Activated CD4-positive, alpha-beta memory T cell treated with anti-CD3 and anti-CD28 coated beads for 36 hours (primary cell): Measurements from ENCODE around the gene DHRS2. TPM values are rescaled to one million over a fixed set of nuclear protein-coding genes. Genes with fewer than 3 reads are reported as not detected.

Experiments
- CTCF ChIA-PET: fragments of 350-600 bp; sonication (Branson Sonifier 250); formaldehyde crosslinking; loops from one replicate; lab custom pipeline; 2021; ENCODE audit warnings: antibody characterized with exemption, inconsistent platforms; lab: Charles Lee
- POLR2A ChIA-PET: fragments of 350-600 bp; sonication (Branson Sonifier 250); formaldehyde crosslinking; loops from one replicate; lab custom pipeline; 2021; ENCODE audit warnings: antibody characterized with exemption; lab: Charles Lee
- DNase-seq: peaks from one replicate; pipeline ENCODE4 v3.0.0-alpha.2; 2020
- H3K27ac Mint-ChIP-seq: one replicate; pipeline ENCODE4 v1.8.0; 2021; ENCODE audit warnings: mixed read lengths
- H3K27me3 Mint-ChIP-seq: one replicate; pipeline ENCODE4 v1.8.0; 2021; ENCODE audit warnings: mixed read lengths
- H3K36me3 Mint-ChIP-seq: one replicate; pipeline ENCODE4 v1.8.0; 2021; ENCODE audit warnings: mixed read lengths
- H3K4me1 Mint-ChIP-seq: one replicate; pipeline ENCODE4 v1.8.0; 2021; ENCODE audit warnings: low read depth, mixed read lengths
- H3K4me3 Mint-ChIP-seq: one replicate; pipeline ENCODE4 v1.8.0; 2021; ENCODE audit warnings: mild to moderate bottlenecking, mixed read lengths
- H3K9me3 Mint-ChIP-seq: one replicate; pipeline ENCODE4 v1.8.0; 2021; ENCODE audit warnings: mixed read lengths
- intact Hi-C: fragments of 100-400 bp; cut with micrococcal nuclease; formaldehyde crosslinking; loops from one replicate; pipeline ENCODE4 v1.15.1; 2023
- total RNA-seq, 2 experiments: library from RNA; stranded (reverse); gene quantifications; one replicate each; pipeline ENCODE4 v1.2.3, GENCODE V29; 2021

The DHRS2 gene
- total RNA-seq, 2 experiments from 2014 or later: 2.5 to 2.6 TPM

GRCh38 chr14:23613242-23614070, 22.7 kb upstream of the DHRS2 start:
- peaks cover 4% of the 10 kb centered on the region for H3K9me3 Mint-ChIP-seq
- CTCF ChIA-PET: interaction anchor here (0.7 to 6.8 kb wide), 4 partner anchors 19 to 331 kb away, joined by 3 to 72 read pairs (median 10); no protein-coding TSS in a partner anchor
- peaks cover 6% of the 10 kb centered on the region for H3K36me3 Mint-ChIP-seq
- DNase-seq: no peak
- intact Hi-C loops: no loop called here
- H3K27me3 Mint-ChIP-seq: peaks cover 2% of the 10 kb centered on the region
- H3K4me1 Mint-ChIP-seq: peaks cover 27% of the 10 kb centered on the region
- H3K4me3 Mint-ChIP-seq: no peak overlapping the region
- POLR2A ChIA-PET: no interaction called here
- no peak overlapping the region for H3K27ac Mint-ChIP-seq

DNA sequence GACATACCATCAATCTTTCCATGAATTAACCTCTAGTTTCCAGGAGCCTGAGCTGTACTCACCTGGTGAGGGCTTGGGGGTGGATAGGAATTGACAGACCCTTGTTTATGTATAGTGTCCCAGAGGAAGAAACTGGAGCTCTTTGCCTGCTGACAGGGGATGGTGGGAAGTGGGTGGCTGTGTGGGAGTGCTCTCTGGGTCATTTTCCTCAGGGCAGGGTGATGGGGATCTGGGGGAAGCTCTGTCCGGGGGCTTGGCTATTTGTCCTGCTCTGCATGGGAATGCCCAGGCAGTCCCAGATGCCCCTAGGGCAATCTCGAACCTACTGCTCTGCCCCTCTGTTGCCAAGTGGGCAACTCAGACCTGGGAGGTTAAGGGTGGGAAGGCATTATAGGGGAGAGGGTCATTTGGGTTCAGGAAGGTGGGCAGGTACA, 21.8 kb upstream of the DHRS2 start:
- H3K4me1 Mint-ChIP-seq: peaks cover 19% of the 10 kb centered on the region
- peaks cover 3% of the 10 kb centered on the region for H3K27me3 Mint-ChIP-seq
- H3K4me3 Mint-ChIP-seq: no peak overlapping the region
- no peaks in the 10 kb centered on the region for H3K9me3 Mint-ChIP-seq
- peaks cover 1% of the 10 kb centered on the region for H3K36me3 Mint-ChIP-seq
- no peak for DNase-seq
- no peak overlapping the region for H3K27ac Mint-ChIP-seq
- intact Hi-C loops: no loop called here
- ChIA-PET CTCF (interaction anchor here (6.8 kb wide), 1 partner anchor 18 kb away, joined by 72 read pairs; no protein-coding TSS in a partner anchor), POLR2A (no interaction called here)

DNA sequence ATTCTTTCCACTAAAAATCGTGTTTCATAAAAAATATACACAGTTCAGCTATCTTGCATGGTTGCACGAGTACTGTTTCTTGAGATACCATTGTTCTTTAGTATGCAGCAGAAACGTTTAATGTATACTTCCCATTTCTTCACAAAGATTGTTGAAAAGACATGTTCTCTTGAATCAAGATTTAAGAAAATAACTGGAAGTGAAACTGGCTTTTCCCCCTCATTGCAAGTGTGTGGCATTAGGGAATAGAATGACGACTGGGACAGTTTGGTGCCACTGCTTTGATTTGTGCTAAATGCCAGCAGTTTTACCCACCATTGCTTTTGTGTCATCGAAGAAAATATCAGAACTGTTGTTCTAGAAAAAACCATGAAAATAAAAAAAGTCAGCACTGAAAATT, 20.3 kb upstream of the DHRS2 start:
- H3K9me3 Mint-ChIP-seq: no peaks in the 10 kb centered on the region
- H3K27ac Mint-ChIP-seq: no peak overlapping the region
- H3K36me3 Mint-ChIP-seq: no peaks in the 10 kb centered on the region
- POLR2A ChIA-PET: no interaction called here
- H3K27me3 Mint-ChIP-seq: peaks cover 3% of the 10 kb centered on the region
- intact Hi-C loops: no loop called here
- CTCF ChIA-PET: interaction anchor here (2.3 to 6.8 kb wide), 2 partner anchors 16 to 27 kb away, joined by 8 to 72 read pairs; no protein-coding TSS in a partner anchor
- DNase-seq: no peak
- peaks cover 4% of the 10 kb centered on the region for H3K4me1 Mint-ChIP-seq
- H3K4me3 Mint-ChIP-seq: no peak overlapping the region

DNA sequence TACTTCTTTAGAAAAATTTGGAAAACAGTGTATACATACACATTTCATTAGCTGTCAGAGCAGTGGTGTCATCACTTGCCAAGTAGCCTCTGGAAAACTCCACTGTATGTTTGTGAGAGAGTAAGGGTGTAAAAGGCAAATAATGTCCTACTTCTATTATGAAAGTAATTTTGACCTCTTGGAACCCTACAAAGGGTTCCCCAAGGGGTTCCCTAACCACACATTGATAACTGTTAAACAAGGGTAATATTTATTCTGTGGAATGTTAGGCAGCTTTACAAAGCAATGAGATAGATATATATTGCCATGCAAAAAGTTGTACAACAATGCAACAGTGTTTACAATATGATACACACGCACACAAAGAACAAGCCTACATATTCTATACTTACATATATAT, 18.6 kb upstream of the DHRS2 start:
- Mint-ChIP-seq H3K27ac (no peak overlapping the region), H3K27me3 (peaks cover 6% of the 10 kb centered on the region), H3K9me3 (no peaks in the 10 kb centered on the region), H3K4me3 (no peak overlapping the region), H3K4me1 (no peaks in the 10 kb centered on the region), H3K36me3 (no peaks in the 10 kb centered on the region)
- POLR2A ChIA-PET: no interaction called here
- DNase-seq: no peak
- CTCF ChIA-PET: interaction anchor here (0.7 to 2.3 kb wide), 2 partner anchors 15 to 29 kb away, joined by 3 to 8 read pairs; no protein-coding TSS in a partner anchor
- intact Hi-C loops: no loop called here

- intact Hi-C loops: no loop called here
- POLR2A ChIA-PET: no interaction called here
These were observed 17.7 kb upstream of the DHRS2 start for GRCh38 chr14:23618415-23618988.

GRCh38 chr14:23620177-23620702, 15.9 kb upstream of the DHRS2 start:
- ChIA-PET POLR2A (no interaction called here), CTCF (interaction anchor here (5.6 kb wide), 1 partner anchor 12 kb away, joined by 42 read pairs; no protein-coding TSS in a partner anchor)
- intact Hi-C loops: no loop called here

More at GRCh38 chr14:23618415-23618988, 17.7 kb upstream of the DHRS2 start:
- no peak overlapping the region for H3K27ac Mint-ChIP-seq
- no peaks in the 10 kb centered on the region for H3K9me3 Mint-ChIP-seq
- no peaks in the 10 kb centered on the region for H3K36me3 Mint-ChIP-seq
- CTCF ChIA-PET: no interaction called here
- peaks cover 6% of the 10 kb centered on the region for H3K27me3 Mint-ChIP-seq
- H3K4me3 Mint-ChIP-seq: no peak overlapping the region
- no peaks in the 10 kb centered on the region for H3K4me1 Mint-ChIP-seq
- no peak for DNase-seq

GRCh38 chr14:23621204-23621931, 14.8 kb upstream of the DHRS2 start:
- Mint-ChIP-seq H3K36me3 (peaks cover 10% of the 10 kb centered on the region), H3K4me1 (no peaks in the 10 kb centered on the region), H3K27ac (no peak overlapping the region), H3K27me3 (peaks cover 7% of the 10 kb centered on the region), H3K9me3 (peaks cover 13% of the 10 kb centered on the region), H3K4me3 (no peak overlapping the region)
- POLR2A ChIA-PET: no interaction called here
- intact Hi-C loops: no loop called here
- CTCF ChIA-PET: interaction anchor here (1.5 to 5.6 kb wide), 2 partner anchors 11 to 32 kb away, joined by 5 to 42 read pairs; no protein-coding TSS in a partner anchor
- no peak for DNase-seq

More at GRCh38 chr14:23620177-23620702, 15.9 kb upstream of the DHRS2 start:
- Mint-ChIP-seq H3K4me1 (no peaks in the 10 kb centered on the region), H3K36me3 (peaks cover 9% of the 10 kb centered on the region), H3K4me3 (no peak overlapping the region), H3K9me3 (peaks cover 11% of the 10 kb centered on the region), H3K27me3 (peaks cover 7% of the 10 kb centered on the region), H3K27ac (no peak overlapping the region)
- DNase-seq: no peak

- POLR2A ChIA-PET: no interaction called here
- H3K9me3 Mint-ChIP-seq: peaks cover 13% of the 10 kb centered on the region
These were observed 14.0 kb upstream of the DHRS2 start for GRCh38 chr14:23621932-23622730.

DNA sequence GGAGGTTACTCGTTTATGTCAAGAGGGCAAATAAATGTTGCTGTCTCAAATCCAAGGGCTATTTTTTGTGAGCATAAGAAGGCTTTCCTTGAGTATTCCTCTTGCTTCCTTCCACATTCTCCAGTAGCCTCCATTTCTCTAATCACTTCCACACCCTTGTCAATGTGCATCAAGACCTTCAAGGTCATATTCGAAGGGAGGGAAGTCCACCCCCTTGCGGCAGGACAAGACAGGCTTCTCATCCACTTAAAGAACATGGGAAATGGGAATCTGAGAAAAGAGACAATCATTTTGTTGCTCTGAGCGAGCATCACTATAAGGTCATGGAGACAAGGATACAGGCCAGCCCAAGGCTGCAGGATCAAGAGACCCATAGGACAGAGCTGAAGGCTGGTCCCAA, 13.2 kb upstream of the DHRS2 start:
- H3K36me3 Mint-ChIP-seq: peaks cover 10% of the 10 kb centered on the region
- peaks cover 13% of the 10 kb centered on the region for H3K9me3 Mint-ChIP-seq
- POLR2A ChIA-PET: no interaction called here
- no peaks in the 10 kb centered on the region for H3K4me1 Mint-ChIP-seq
- H3K27me3 Mint-ChIP-seq: peaks cover 8% of the 10 kb centered on the region
- DNase-seq: no peak
- no peak overlapping the region for H3K27ac Mint-ChIP-seq
- CTCF ChIA-PET: interaction anchor here (0.9 to 5.6 kb wide), 3 partner anchors 9 to 43 kb away, joined by 3 to 42 read pairs (median 5); no protein-coding TSS in a partner anchor
- intact Hi-C loops: no loop called here
- no peak overlapping the region for H3K4me3 Mint-ChIP-seq

More at GRCh38 chr14:23621932-23622730, 14.0 kb upstream of the DHRS2 start:
- no peak overlapping the region for H3K27ac Mint-ChIP-seq
- intact Hi-C loops: no loop called here
- no peaks in the 10 kb centered on the region for H3K4me1 Mint-ChIP-seq
- CTCF ChIA-PET: interaction anchor here (1.5 to 5.6 kb wide), 2 partner anchors 10 to 33 kb away, joined by 5 to 42 read pairs; no protein-coding TSS in a partner anchor
- no peak overlapping the region for H3K4me3 Mint-ChIP-seq
- H3K27me3 Mint-ChIP-seq: peaks cover 8% of the 10 kb centered on the region
- DNase-seq: no peak
- H3K36me3 Mint-ChIP-seq: peaks cover 10% of the 10 kb centered on the region

GRCh38 chr14:23623962-23624361, 12.2 kb upstream of the DHRS2 start:
- POLR2A ChIA-PET: no interaction called here
- CTCF ChIA-PET: interaction anchor here (0.9 to 5.6 kb wide), 3 partner anchors 8 to 42 kb away, joined by 3 to 42 read pairs (median 3); no protein-coding TSS in a partner anchor

More at GRCh38 chr14:23623962-23624361, 12.2 kb upstream of the DHRS2 start:
- Mint-ChIP-seq H3K27me3 (peaks cover 5% of the 10 kb centered on the region), H3K4me1 (no peaks in the 10 kb centered on the region), H3K9me3 (peaks cover 13% of the 10 kb centered on the region), H3K27ac (no peak overlapping the region), H3K4me3 (no peak overlapping the region), H3K36me3 (peaks cover 10% of the 10 kb centered on the region)
- no peak for DNase-seq
- intact Hi-C loops: no loop called here
